GM13977 (cell line): ENCODE measurements around the gene MATN4.

Source experiments
- DNase-seq: peaks from one replicate; pipeline ENCODE4 v3.0.0; 2012; ENCODE audit warnings: low spot score
- in situ Hi-C: fragments of 300-500 bp; cut with MboI; formaldehyde crosslinking; loops from one replicate; pipeline ENCODE4 v1.12.0; 2022; ENCODE audit warnings: low sequenced_read_pairs, low pct_unique_long_range_greater_than_20kb, mixed read lengths, inconsistent platforms; ENCODE audit not compliant: unreplicated experiment
- TF ChIP-seq, protein P1 (sequence below): IDR thresholded peaks from 2 replicates; pipeline ENCODE4 v1.5.1; 2012; ENCODE audit warnings: mild to moderate bottlenecking, control low read depth; ENCODE audit not compliant: insufficient read depth; ENCODE audit errors: extremely low read depth, missing control alignments

Gene MATN4

DNA sequence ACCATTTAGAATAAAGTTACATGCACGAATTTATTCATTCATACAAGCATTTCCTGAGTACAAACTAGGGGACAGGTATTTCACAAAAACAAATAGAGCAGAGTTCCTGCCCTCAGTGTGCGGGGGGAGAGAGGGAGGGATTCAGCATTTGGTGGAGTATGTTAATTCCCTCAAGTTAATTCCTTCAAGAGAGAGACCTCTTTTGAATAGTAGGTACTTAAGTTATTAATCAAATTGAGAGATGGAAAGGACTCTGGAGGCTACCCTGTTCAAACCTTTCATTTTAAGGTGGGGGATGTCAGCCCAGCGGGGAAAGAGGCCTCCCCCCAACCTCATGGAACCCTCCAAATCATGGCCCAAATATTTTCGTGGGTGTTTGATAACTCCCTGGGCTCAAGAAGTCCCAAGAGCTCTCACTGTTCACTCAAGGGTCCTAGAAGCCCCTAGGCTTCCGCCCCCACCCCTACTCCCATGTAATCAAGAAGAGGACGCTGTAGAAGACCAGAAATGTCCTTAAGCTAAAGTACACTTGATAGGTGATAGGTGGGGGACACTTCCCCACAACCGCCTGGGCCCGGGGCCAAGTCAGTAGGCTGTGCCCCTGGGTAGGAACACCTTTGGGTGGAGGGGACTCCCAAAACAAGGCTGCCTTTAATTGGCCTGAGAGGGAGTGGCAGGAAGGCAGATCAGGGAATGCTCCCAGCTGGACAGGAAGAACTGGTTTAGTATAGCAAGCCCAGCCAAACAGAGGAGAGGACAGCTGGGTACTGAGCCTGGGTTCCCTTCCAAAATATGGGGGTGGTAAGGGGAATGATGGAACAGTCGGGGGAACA lies 37.2 kb upstream of the MATN4 start:
- in situ Hi-C loops, result no loop called here
- DNase-seq, result no peak
- TF ChIP-seq, protein P1, sequence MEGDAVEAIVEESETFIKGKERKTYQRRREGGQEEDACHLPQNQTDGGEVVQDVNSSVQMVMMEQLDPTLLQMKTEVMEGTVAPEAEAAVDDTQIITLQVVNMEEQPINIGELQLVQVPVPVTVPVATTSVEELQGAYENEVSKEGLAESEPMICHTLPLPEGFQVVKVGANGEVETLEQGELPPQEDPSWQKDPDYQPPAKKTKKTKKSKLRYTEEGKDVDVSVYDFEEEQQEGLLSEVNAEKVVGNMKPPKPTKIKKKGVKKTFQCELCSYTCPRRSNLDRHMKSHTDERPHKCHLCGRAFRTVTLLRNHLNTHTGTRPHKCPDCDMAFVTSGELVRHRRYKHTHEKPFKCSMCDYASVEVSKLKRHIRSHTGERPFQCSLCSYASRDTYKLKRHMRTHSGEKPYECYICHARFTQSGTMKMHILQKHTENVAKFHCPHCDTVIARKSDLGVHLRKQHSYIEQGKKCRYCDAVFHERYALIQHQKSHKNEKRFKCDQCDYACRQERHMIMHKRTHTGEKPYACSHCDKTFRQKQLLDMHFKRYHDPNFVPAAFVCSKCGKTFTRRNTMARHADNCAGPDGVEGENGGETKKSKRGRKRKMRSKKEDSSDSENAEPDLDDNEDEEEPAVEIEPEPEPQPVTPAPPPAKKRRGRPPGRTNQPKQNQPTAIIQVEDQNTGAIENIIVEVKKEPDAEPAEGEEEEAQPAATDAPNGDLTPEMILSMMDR, result no peak

DNA sequence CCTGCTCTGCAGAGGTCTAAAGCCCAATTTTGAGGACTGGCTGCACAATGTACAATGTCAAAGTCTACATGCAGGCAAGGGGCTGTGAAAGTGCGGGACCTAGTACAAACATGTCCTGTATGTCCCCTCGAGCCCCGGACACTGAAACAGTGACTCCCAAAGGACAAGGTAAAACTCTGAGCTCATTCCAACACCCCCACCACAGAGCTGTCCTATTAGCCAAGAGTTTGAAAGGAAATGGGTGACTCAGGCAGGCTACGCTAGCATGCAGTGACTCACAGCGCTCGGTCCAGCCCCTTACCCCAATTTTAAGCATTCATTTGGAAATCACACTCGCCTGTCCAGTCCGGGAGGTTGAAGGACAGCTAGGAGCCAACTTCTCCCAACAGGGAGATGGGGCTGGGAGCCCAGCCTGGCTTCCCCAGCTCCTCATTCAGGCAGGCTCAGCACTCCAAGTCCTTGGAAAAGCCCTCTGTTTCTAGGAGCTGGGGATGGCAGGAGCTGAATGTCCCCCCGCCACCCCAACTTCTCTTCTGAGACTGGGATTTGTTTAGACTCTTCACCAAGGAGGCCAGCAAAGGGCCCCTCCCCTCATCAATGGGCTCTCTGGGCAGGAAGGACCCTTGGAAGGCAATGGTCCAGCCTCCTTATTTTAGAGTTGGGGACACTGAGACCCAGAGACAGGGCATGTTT lies 36.2 kb upstream of the MATN4 start:
- in situ Hi-C loops, result no loop called here
- TF ChIP-seq, protein P1, result no peak
- DNase-seq, result no peak

DNA sequence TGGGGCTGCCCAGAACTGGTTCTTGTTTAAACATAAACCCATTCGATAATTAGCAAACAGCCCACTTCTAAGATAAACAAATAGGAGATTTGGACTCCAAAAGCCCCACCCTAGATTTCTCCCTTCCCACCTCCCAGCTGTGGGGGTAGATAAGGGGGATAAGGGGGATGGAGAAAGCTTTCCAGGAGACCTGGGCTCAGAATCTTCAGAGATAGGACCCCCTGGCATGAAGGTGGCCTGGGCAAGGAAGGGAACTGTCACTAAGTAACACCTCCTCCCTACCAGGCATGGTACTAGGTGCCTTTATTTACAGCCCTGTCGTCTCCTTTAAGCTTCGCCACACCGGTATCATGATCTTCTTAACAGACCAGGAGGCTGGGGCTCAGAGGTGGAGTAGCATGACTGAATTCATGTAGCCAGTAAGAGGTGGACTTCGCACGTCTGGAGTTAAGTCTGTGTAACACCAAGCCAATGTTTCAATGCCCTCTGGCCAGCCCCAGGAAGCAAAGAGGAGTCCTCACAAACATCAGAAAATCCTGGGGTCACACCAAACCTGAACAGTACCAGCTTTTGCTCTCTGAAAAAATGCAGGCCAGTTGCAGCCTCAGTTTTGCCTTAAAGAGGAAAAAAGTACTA lies 35.6 kb upstream of the MATN4 start:
- no peak for DNase-seq
- in situ Hi-C loops, result no loop called here

DNA sequence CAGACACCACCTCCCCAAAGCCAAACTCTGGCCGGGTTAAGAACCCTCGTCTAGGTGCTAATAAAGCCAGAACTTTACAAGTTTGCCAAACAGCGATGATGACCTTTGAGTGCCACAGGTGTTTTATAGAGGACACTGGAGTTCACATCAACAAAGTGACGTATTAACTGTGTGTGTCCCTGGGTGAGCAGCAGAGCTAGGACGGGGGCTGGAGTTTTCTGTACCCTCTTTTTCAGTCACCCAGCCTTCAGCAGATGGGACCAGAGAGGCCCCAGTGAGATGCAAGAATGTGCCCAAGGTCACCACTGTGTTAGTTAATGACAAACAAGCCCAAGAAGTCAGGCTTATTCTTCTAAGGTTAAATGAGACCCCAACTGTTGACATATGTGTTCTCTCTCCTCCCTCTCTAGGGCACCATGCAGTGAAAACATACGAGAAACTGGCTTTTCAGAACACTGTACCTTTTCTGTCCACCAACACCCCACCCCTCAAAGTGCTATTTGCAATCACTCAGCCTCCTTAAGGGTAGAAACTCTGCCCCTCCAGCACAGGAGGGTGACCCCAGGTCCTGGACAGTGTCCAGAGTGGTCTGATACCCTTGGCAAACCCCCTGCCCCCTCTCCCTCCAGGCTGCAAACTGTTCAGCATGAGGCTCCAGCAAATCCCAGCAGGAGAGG lies 34.9 kb upstream of the MATN4 start:
- TF ChIP-seq, protein P1, result no peak
- in situ Hi-C loops, result no loop called here
- no peak for DNase-seq

More for the DNA sequence above, 35.6 kb upstream of the MATN4 start:
- TF ChIP-seq, protein P1, result no peak

DNA sequence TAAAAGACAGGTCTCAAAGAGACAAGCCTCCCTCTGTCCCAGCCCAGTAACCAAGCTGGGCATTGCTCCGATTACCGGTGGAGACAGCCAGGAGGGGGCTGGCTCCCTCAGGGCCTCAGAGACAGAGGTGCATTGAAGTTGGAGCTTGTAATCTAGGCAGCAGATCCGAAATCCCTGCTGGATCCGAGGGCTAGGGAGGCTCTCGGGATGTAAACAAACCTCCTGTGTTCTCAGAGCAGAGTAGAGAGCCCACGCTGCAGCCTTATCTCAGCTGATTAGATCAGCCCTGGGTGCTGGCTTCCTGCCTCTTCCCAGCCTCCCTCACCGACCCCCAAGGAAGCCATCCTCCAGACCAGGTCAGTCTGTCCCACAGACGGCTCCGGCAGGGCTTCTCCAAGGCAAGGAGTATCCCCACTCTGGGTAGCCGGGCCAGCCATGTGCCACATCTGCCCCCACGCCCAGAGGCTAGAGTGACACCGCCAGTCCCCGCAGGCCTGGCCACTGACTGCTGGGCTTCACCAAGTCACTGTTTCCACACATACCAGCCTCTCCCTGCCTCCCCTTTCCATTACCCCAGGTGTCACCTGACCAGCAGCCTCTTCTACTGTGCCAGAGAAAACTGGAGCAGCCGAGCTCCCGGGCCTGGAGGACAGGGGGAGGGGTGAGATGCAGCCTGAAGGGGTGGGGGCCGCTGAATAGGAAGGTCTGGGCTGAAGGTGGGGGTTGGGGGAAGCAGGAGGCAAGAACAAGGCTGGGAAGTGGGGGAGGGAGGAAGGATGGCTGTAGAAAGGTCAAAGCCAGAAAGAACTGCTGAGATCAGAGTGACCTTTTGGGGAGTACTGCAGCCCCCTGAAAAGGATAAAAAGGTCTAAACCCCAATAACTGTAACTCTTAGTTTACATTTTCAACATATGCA lies 34.1 kb upstream of the MATN4 start:
- in situ Hi-C loops, result no loop called here
- no peak for DNase-seq
- TF ChIP-seq, protein P1, result no peak
